Measurements from ENCODE around the gene PPP1R12B.
"Not testable (repeated sequence)": the region's sequence is repeated elsewhere in the genome, so short reads cannot be mapped to it uniquely, and the experiment has no call there.

PPP1R12B gene

GRCh38 chr1:202576816-202577215 lies 228.3 kb downstream of the PPP1R12B start:
- H3K27me3 ChIP-seq (ENCODE audit: control insufficient read depth, insufficient read depth, low read length): no peaks in the 10 kb centered on the region
- H3K4me3 ChIP-seq (ENCODE audit: low read depth, low read length): no peak overlapping the region
- no peaks in the 10 kb centered on the region for H3K36me3 ChIP-seq (ENCODE audit: control insufficient read depth, insufficient read depth, low read length)
- peaks cover 36% of the 10 kb centered on the region for H3K4me1 ChIP-seq (ENCODE audit: control insufficient read depth, insufficient read depth, low read length)
- no peaks in the 10 kb centered on the region for H3K9me3 ChIP-seq (ENCODE audit: control insufficient read depth, insufficient read depth, low read length)
- no peak overlapping the region for H3K9ac ChIP-seq (ENCODE audit: low read depth, low read length)

- Histone ChIP-seq H3K4me3 (ENCODE audit: low read depth, low read length) (no peak overlapping the region), H3K36me3 (ENCODE audit: control insufficient read depth, insufficient read depth, low read length) (no peaks in the 10 kb centered on the region), H3K9me3 (ENCODE audit: control insufficient read depth, insufficient read depth, low read length) (no peaks in the 10 kb centered on the region), H3K4me1 (ENCODE audit: control insufficient read depth, insufficient read depth, low read length) (peaks cover 36% of the 10 kb centered on the region), H3K9ac (ENCODE audit: low read depth, low read length) (no peak overlapping the region), H3K27me3 (ENCODE audit: control insufficient read depth, insufficient read depth, low read length) (no peaks in the 10 kb centered on the region)
Measured at GRCh38 chr1:202577381-202577780, 228.9 kb downstream of the PPP1R12B start.

- no peak overlapping the region for H3K4me3 ChIP-seq (ENCODE audit: low read depth, low read length)
- peaks cover 36% of the 10 kb centered on the region for H3K4me1 ChIP-seq (ENCODE audit: control insufficient read depth, insufficient read depth, low read length)
- peak overlapping the region; percentile 48 for H3K9ac ChIP-seq (ENCODE audit: low read depth, low read length)
- H3K36me3 ChIP-seq (ENCODE audit: control insufficient read depth, insufficient read depth, low read length): no peaks in the 10 kb centered on the region
- no peaks in the 10 kb centered on the region for H3K9me3 ChIP-seq (ENCODE audit: control insufficient read depth, insufficient read depth, low read length)
- H3K27me3 ChIP-seq (ENCODE audit: control insufficient read depth, insufficient read depth, low read length): no peaks in the 10 kb centered on the region
Measured at GRCh38 chr1:202578001-202578504, 229.6 kb downstream of the PPP1R12B start.

GRCh38 chr1:202578565-202578964 lies 230.1 kb downstream of the PPP1R12B start:
- Histone ChIP-seq H3K36me3 (ENCODE audit: control insufficient read depth, insufficient read depth, low read length) (no peaks in the 10 kb centered on the region), H3K27me3 (ENCODE audit: control insufficient read depth, insufficient read depth, low read length) (no peaks in the 10 kb centered on the region), H3K9ac (ENCODE audit: low read depth, low read length) (peak overlapping the region; percentile 48), H3K4me3 (ENCODE audit: low read depth, low read length) (no peak overlapping the region), H3K4me1 (ENCODE audit: control insufficient read depth, insufficient read depth, low read length) (peaks cover 36% of the 10 kb centered on the region), H3K9me3 (ENCODE audit: control insufficient read depth, insufficient read depth, low read length) (no peaks in the 10 kb centered on the region)

GRCh38 chr1:202579806-202580205 lies 231.3 kb downstream of the PPP1R12B start:
- Histone ChIP-seq H3K4me3 (ENCODE audit: low read depth, low read length) (no peak overlapping the region), H3K27me3 (ENCODE audit: control insufficient read depth, insufficient read depth, low read length) (no peaks in the 10 kb centered on the region), H3K9ac (ENCODE audit: low read depth, low read length) (no peak overlapping the region), H3K9me3 (ENCODE audit: control insufficient read depth, insufficient read depth, low read length) (no peaks in the 10 kb centered on the region), H3K36me3 (ENCODE audit: control insufficient read depth, insufficient read depth, low read length) (no peaks in the 10 kb centered on the region), H3K4me1 (ENCODE audit: control insufficient read depth, insufficient read depth, low read length) (peaks cover 36% of the 10 kb centered on the region)

GRCh38 chr1:202580619-202581018 lies 232.1 kb downstream of the PPP1R12B start:
- Histone ChIP-seq H3K36me3 (ENCODE audit: control insufficient read depth, insufficient read depth, low read length) (no peaks in the 10 kb centered on the region), H3K4me3 (ENCODE audit: low read depth, low read length) (no peak overlapping the region), H3K9ac (ENCODE audit: low read depth, low read length) (no peak overlapping the region), H3K9me3 (ENCODE audit: control insufficient read depth, insufficient read depth, low read length) (no peaks in the 10 kb centered on the region), H3K4me1 (ENCODE audit: control insufficient read depth, insufficient read depth, low read length) (peaks cover 36% of the 10 kb centered on the region), H3K27me3 (ENCODE audit: control insufficient read depth, insufficient read depth, low read length) (no peaks in the 10 kb centered on the region)

- H3K36me3 ChIP-seq (ENCODE audit: control insufficient read depth, insufficient read depth, low read length); H3K27me3 ChIP-seq (ENCODE audit: control insufficient read depth, insufficient read depth, low read length); H3K4me3 ChIP-seq (ENCODE audit: low read depth, low read length); H3K9me3 ChIP-seq (ENCODE audit: control insufficient read depth, insufficient read depth, low read length); H3K9ac ChIP-seq (ENCODE audit: low read depth, low read length): not testable (repeated sequence)
- H3K4me1 ChIP-seq (ENCODE audit: control insufficient read depth, insufficient read depth, low read length): peaks cover 24% of the 10 kb centered on the region
Measured at GRCh38 chr1:202582350-202582749, 233.9 kb downstream of the PPP1R12B start.

GRCh38 chr1:202584707-202585589 lies 236.4 kb downstream of the PPP1R12B start:
- Histone ChIP-seq H3K4me3 (ENCODE audit: low read depth, low read length) (no peak overlapping the region), H3K36me3 (ENCODE audit: control insufficient read depth, insufficient read depth, low read length) (no peaks in the 10 kb centered on the region), H3K4me1 (ENCODE audit: control insufficient read depth, insufficient read depth, low read length) (peaks cover 6% of the 10 kb centered on the region), H3K9ac (ENCODE audit: low read depth, low read length) (no peak overlapping the region), H3K27me3 (ENCODE audit: control insufficient read depth, insufficient read depth, low read length) (no peaks in the 10 kb centered on the region), H3K9me3 (ENCODE audit: control insufficient read depth, insufficient read depth, low read length) (no peaks in the 10 kb centered on the region)

- H3K4me3 ChIP-seq (ENCODE audit: low read depth, low read length): no peak overlapping the region
- no peaks in the 10 kb centered on the region for H3K36me3 ChIP-seq (ENCODE audit: control insufficient read depth, insufficient read depth, low read length)
- no peaks in the 10 kb centered on the region for H3K27me3 ChIP-seq (ENCODE audit: control insufficient read depth, insufficient read depth, low read length)
- H3K9ac ChIP-seq (ENCODE audit: low read depth, low read length): no peak overlapping the region
- peaks cover 6% of the 10 kb centered on the region for H3K4me1 ChIP-seq (ENCODE audit: control insufficient read depth, insufficient read depth, low read length)
- H3K9me3 ChIP-seq (ENCODE audit: control insufficient read depth, insufficient read depth, low read length): no peaks in the 10 kb centered on the region
Measured at GRCh38 chr1:202585590-202585933, 237.1 kb downstream of the PPP1R12B start.

- no peak overlapping the region for H3K4me3 ChIP-seq (ENCODE audit: low read depth, low read length)
- no peak overlapping the region for H3K9ac ChIP-seq (ENCODE audit: low read depth, low read length)
- no peaks in the 10 kb centered on the region for H3K27me3 ChIP-seq (ENCODE audit: control insufficient read depth, insufficient read depth, low read length)
- no peaks in the 10 kb centered on the region for H3K36me3 ChIP-seq (ENCODE audit: control insufficient read depth, insufficient read depth, low read length)
- peaks cover 6% of the 10 kb centered on the region for H3K4me1 ChIP-seq (ENCODE audit: control insufficient read depth, insufficient read depth, low read length)
- no peaks in the 10 kb centered on the region for H3K9me3 ChIP-seq (ENCODE audit: control insufficient read depth, insufficient read depth, low read length)
Measured at GRCh38 chr1:202586018-202586821, 237.7 kb downstream of the PPP1R12B start.

GRCh38 chr1:202586871-202587270 lies 238.4 kb downstream of the PPP1R12B start:
- no peaks in the 10 kb centered on the region for H3K27me3 ChIP-seq (ENCODE audit: control insufficient read depth, insufficient read depth, low read length)
- H3K9ac ChIP-seq (ENCODE audit: low read depth, low read length): no peak overlapping the region
- no peak overlapping the region for H3K4me3 ChIP-seq (ENCODE audit: low read depth, low read length)
- peaks cover 6% of the 10 kb centered on the region for H3K4me1 ChIP-seq (ENCODE audit: control insufficient read depth, insufficient read depth, low read length)
- no peaks in the 10 kb centered on the region for H3K36me3 ChIP-seq (ENCODE audit: control insufficient read depth, insufficient read depth, low read length)
- no peaks in the 10 kb centered on the region for H3K9me3 ChIP-seq (ENCODE audit: control insufficient read depth, insufficient read depth, low read length)
